Measurements from ENCODE around the gene CLEC2L. TPM values are rescaled to one million over a fixed set of nuclear protein-coding genes. Genes with fewer than 3 reads are reported as not detected.

The CLEC2L gene
- polyA plus RNA-seq, 4 donors = 0.61 to 1.5 (median 1.2) TPM

DNA sequence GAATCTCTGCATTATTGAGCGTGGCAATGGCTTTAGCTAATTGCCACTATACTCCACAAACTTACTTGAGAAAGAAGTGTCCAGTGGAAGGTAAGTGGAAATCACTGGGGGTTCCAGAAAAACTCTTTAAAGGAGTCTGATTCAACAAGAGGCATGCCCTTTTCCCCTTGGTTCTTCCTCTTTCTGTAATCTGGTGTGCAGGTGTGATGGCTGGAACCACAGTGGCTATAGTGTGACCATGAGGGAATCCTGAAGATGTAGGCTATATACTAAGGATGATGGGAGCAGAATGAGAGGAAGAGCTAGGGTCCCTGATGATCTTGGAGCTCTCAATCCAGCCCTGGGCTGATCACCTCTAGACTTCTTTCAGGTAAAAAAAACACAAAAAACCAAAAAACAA is 2.0 kb upstream of the CLEC2L start:
- no peak for DNase-seq (ENCODE audit: low read depth in 4 of 4, low spot score in 2 of 4)

DNA sequence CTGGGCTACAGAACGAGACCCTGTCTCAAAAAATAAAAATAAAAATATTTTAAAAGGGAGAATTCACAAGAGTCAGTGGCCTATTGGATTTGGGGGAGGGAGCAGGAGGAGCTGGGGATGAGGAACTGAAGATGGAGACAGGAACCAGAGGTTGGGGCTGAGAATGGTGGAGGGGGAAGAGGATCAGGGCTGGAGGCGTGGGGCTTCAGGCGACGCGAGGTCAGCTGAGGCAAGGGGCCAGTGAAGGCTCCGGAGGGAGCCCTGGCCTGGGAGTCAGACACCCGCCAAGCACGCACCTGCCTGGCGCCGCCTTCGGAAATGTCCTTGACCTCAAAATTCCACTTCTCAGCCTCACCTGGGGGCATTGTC is 671 bp upstream of the CLEC2L start:
- DNase-seq (ENCODE audit: low read depth in 4 of 4, low spot score in 2 of 4) = no peak

GRCh38 chr7:139523968-139524815 is 707 bp downstream of the CLEC2L start:
- no peak for DNase-seq (ENCODE audit: low read depth in 4 of 4, low spot score in 2 of 4)

DNA sequence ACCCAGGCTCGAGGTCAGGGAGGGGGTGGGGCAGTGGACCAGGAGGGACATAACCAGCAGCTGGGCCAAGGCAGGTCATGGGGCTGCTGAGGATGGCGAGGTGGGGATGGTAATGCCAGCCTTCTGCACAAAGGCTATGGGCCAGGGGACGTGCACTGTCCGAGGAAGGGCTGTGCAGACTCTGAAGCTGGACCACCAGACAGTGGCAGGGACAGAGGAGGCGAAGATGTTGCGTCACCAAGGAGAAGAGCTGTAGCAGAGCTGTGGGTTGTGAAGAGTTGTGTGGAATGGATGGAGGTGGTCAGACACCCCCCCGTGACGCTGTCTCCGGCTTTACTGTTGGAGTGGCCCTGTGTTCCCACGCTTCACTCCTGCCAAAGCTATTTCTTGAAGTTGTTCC is 1.8 kb downstream of the CLEC2L start:
- no peak for DNase-seq (ENCODE audit: low read depth in 4 of 4, low spot score in 2 of 4)

- DNase-seq (ENCODE audit: low read depth in 4 of 4, low spot score in 2 of 4) = no peak
These were observed 2.3 kb downstream of the CLEC2L start for GRCh38 chr7:139525750-139526149.

DNA sequence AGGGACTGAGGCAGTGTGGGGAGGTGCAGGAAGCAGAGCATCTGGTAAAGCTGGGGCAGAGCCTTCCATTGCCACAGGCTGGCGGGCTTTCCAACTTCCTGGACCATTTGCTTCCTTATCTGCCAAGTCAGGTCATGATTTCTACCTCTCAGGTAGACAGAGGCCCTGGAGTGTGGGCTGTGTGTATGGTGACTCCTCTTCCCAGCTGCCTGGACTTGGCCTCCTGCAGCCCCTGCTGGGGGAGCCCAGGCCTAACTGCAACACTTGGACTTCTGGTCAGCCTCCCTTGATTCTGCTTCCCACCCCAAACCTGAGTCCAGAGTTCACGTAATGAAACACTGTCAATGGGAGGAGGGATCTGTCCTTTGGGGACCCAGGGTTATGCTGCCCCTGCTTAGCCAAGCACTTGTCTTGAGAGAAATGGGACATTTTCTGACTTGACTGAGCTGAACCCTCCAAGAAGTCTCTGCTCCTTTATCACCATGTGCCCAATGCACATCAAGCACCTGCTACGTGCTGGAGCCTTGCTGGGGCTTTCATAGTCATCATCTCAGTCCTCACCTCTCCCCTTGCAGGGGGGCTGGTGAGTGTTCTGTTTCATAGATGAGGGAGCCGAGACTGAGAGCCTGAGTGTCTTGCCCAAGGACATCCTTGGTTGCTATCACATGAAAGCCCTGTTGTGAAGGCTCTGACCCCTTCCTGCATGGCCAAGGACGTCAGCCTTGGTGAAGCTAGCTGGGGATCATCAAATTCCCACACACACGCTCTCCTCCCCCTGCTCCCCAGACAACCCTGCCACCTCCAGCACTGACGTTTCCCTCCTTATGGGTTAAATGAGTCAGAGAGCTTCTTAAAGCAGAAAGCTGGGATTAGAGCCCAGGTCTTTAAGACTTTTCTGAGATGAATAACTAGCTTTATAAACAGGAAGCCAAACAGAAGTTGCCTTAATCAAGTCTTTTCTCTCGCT is 3.4 kb downstream of the CLEC2L start:
- no peak for DNase-seq (ENCODE audit: low read depth in 4 of 4, low spot score in 2 of 4)

- no peak for DNase-seq (ENCODE audit: low read depth in 4 of 4, low spot score in 2 of 4)
These were observed 7.6 kb downstream of the CLEC2L start for GRCh38 chr7:139531094-139531493.

DNA sequence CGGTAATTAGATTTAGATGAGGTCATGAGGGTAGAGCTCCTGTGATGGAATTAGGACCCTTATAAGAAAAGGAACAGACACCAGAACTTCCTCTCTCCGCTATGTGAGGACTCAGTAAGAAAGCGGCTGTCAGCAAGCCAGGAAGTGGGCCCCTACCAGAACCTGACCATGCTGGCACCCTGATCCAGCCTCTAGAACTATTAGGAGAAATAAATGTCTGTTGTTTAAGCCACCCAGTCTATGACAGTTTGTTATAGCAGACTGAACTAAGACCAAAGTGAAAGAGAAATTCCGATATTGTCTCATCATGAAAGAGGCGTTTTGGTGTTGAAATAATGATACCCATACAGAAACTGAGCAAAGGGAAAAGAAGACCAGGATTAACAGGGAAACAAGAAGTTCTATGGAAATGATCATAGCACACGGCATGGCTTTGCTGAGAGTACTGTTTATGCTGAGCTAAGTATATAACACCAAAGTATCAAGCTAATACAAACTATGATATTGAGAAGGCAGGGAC is 9.2 kb downstream of the CLEC2L start:
- no peak for DNase-seq (ENCODE audit: low read depth in 4 of 4, low spot score in 2 of 4)

DNA sequence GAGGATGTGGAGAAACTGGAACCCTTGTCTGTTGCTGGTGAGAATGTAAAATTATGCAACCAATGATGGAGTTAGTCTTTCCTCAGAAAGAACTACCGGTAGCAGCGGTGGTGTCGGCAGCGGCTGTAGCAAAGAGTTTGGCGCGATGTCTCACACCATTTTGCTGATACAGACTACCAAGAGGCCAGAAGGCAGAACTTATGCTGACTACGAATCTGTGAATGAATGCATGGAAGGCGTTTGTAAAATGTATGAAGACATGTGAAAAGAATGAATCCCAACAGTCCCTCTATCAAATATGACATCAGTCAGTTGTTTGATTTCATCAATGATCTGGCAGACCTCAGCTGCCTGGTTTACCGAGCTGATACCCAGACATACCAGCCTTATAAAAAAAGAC is 10.6 kb downstream of the CLEC2L start:
- DNase-seq (ENCODE audit: low read depth in 4 of 4, low spot score in 2 of 4) = no peak

DNA sequence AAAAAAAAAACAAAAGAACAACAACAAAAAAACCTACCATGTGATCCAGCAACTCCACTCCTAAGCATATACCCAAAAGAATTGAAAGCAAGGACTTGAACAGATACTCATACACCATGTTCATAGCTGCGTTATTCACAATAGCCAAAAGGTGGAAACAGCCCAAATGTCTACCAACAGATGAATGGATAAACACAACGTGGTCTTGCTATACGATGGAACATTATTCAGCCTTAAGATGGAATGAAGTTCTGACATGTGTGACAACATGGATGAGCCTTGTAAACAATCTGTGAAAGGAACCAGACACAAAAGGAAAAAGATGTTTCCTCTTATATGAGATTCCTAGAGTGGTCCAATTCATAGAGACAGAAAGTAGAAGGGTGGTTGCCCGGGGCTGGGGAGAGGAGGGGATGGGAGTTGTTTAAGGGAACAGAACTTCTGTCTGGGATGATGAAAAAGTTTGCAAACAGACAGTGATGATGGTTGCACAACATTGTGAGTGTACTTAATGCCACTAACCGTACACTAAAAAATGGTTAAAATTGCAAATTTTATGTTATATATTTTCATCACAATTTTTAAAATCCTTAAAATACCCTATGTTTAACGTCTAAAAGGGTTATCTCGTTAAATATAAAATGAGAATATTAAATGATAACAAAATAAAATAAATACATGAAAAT is 11.6 kb downstream of the CLEC2L start:
- DNase-seq (ENCODE audit: low read depth in 4 of 4, low spot score in 2 of 4) = no peak

- no peak for DNase-seq (ENCODE audit: low read depth in 4 of 4, low spot score in 2 of 4)
These were observed 12.7 kb downstream of the CLEC2L start for GRCh38 chr7:139536152-139536551.

DNA sequence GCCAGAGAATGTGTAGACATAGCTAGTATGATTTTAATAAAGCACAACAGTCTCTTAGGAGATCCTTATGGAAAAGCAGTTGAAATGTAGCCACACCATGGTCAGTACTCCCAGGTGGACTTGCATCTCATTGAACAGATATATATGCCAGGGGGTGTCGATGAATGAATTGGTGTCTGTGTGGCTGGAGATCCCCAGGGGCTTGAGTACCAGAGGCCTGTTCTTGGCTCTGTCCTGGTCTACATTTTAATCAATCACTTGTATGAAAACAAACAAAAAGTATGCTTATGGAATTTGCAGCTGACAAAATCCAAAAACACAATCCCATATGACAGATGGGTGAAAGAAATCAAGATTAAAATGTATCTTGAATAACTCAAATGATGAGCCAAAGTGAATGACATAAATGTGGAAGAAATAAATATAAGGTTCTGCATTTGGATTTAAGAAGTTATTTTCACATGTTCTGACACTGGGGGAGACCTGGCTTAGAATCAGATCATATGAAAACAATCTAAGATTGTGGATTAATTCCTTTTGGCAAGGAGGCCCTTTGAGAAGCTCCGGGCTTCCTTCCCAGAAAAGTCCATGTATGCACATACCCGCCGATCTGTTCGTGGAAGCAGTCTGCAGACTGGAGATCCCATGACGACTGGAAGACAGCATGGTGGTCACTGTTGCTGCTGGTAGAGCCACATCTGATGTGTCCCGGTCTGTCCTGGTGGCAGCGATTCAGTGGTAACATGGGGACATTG is 15.6 kb downstream of the CLEC2L start:
- DNase-seq (ENCODE audit: low read depth in 4 of 4, low spot score in 2 of 4) = no peak

DNA sequence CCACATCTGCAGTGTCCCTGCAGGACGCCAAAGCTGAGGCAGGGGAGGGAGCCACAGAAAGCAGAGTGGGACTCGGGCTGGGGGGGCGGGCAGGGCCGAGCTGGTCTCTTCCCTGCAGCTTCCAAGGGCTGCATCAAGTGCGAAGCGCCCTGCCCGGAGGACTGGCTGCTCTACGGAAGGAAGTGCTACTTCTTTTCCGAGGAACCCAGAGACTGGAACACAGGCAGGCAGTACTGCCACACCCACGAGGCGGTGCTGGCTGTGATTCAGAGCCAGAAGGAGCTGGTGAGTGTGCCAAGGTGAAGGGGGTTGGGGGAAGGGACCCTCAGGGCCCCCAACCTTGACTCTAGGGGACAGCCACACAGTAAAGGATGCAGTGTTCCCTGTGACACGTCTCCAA is 16.7 kb downstream of the CLEC2L start:
- no peak for DNase-seq (ENCODE audit: low read depth in 4 of 4, low spot score in 2 of 4)

DNA sequence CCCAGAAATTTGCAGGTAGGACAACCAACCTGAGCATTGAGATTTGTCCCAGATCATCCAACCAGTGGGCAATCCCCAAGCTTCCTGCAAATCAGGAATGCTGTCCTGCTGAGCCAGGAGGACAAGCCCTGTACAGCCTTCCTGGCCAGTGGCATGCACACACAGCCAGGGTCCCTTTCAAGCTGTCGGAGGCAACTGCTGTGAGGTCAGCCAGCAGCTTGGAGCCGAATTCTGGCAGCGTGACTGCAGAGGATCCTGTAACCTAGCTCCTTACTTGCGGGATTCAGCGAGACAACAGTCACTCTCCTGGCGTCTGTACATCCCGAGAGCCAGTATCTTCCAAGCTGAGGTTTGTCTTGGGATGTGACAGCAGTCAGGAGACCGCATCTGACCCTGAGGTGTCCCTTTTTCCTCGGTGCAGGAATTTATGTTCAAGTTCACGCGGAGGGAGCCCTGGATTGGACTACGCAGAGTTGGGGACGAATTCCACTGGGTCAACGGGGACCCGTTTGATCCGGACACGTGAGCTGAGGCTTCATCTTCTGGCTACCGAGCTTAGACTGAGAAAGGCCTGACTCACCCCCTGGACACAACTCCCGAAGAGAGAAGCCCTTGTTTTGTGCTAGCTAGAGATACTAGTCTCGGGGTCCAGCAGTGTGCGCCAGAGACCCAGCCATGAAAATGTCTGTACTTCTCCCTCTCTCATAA is 18.3 kb downstream of the CLEC2L start:
- DNase-seq (ENCODE audit: low read depth in 4 of 4, low spot score in 2 of 4) = no peak

GRCh38 chr7:139542308-139543151 is 19.0 kb downstream of the CLEC2L start:
- DNase-seq (ENCODE audit: low read depth in 4 of 4, low spot score in 2 of 4) = no peak

GRCh38 chr7:139543801-139544603 is 20.5 kb downstream of the CLEC2L start:
- no peak for DNase-seq (ENCODE audit: low read depth in 4 of 4, low spot score in 2 of 4)

DNA sequence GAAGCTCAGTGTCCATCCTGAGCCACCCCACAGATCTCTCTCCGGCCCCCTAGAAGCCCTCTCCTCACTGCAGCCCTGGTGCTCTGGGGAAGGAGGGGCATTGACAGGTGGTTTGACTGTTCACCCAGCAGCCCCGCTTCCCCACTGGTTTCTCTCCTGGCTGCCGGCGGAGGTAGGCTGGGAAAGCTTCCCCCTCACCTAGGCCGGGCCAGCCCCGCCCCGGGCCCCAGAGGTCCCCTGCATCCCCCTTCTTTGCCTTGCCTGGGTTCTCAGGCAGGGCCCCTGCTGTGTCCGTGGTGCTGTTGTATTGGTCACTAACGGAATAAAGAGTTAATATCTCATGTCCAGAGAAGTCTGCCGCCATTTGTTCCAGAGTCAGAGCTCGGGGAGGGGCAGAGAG is 21.2 kb downstream of the CLEC2L start:
- DNase-seq (ENCODE audit: low read depth in 4 of 4, low spot score in 2 of 4) = no peak

Data from left renal cortex interstitium (tissue), 4 donors.